CD4-positive, alpha-beta T cell (primary cell): ENCODE results near the gene RAI1. TPM values are rescaled to one million over a fixed set of nuclear protein-coding genes. Genes with fewer than 3 reads are reported as not detected.

Experiments
- ATAC-seq: fragments of 200-7000 bp; cut with Tn5 transposase; one replicate; pipeline ENCODE4 v1.10.0; 2022; ENCODE audit warnings: mild to moderate bottlenecking; ENCODE audit not compliant: poor library complexity
- CTCF ChIA-PET: fragments of 350-600 bp; sonication (Branson Sonifier 250); formaldehyde crosslinking; loops from one replicate; lab custom pipeline; 2021; ENCODE audit warnings: antibody characterized with exemption, inconsistent platforms; lab: Charles Lee
- POLR2A ChIA-PET: fragments of 350-600 bp; sonication (Branson Sonifier 250); formaldehyde crosslinking; loops from one replicate; lab custom pipeline; 2021; ENCODE audit warnings: antibody characterized with exemption, inconsistent platforms; lab: Charles Lee
- DNase-seq, 14 experiments: peaks; one replicate each; pipeline ENCODE4 v3.0.0-alpha.2; 2013 to 2020; ENCODE audit warnings: mixed read lengths in 2 of 14
- H3K27ac ChIP-seq, 2 donors: one replicate each; pipeline versions ENCODE4 v1.5.1 to v1.7.0; 2013; ENCODE audit warnings: low read length in 2 of 2, low read depth in 1 of 2, mild to moderate bottlenecking in 1 of 2
- H3K27me3 ChIP-seq, 2 experiments: 1 replicate in 1 of 2; 2 replicates in 1 of 2; pipeline versions ENCODE4 v1.6.1 to v1.7.0; 2013; ENCODE audit warnings: low read length in 2 of 2, control low read depth in 1 of 2, mild to moderate bottlenecking in 1 of 2, moderate library complexity in 1 of 2; ENCODE audit not compliant: insufficient read depth in 2 of 2, control insufficient read depth in 1 of 2
- H3K36me3 ChIP-seq: one replicate; pipeline ENCODE4 v1.6.1; 2013; ENCODE audit warnings: low read length, control low read depth; ENCODE audit not compliant: insufficient read depth
- H3K4me1 ChIP-seq: one replicate; pipeline ENCODE4 v1.6.1; 2013; ENCODE audit warnings: low read length, control low read depth; ENCODE audit not compliant: insufficient read depth
- H3K4me3 ChIP-seq: one replicate; pipeline ENCODE4 v1.5.1; 2013; ENCODE audit warnings: mild to moderate bottlenecking, low read length, moderate library complexity
- H3K9me3 ChIP-seq, 2 experiments: 1 replicate in 1 of 2; 2 replicates in 1 of 2; pipeline versions ENCODE4 v1.6.1 to v1.7.0; 2013; ENCODE audit warnings: low read length in 2 of 2, mild to moderate bottlenecking in 2 of 2, control low read depth in 1 of 2, moderate library complexity in 1 of 2; ENCODE audit not compliant: control insufficient read depth in 1 of 2, insufficient read depth in 1 of 2
- H3K27ac Mint-ChIP-seq: one replicate; pipeline ENCODE4 v1.8.0; 2020; ENCODE audit warnings: mixed read lengths
- H3K27me3 Mint-ChIP-seq: one replicate; pipeline ENCODE4 v1.8.0; 2021; ENCODE audit warnings: mixed read lengths
- H3K36me3 Mint-ChIP-seq: one replicate; pipeline ENCODE4 v1.8.0; 2021; ENCODE audit warnings: low read depth, mixed read lengths
- H3K4me1 Mint-ChIP-seq: one replicate; pipeline ENCODE4 v1.8.0; 2021; ENCODE audit warnings: low read depth, mixed read lengths
- H3K4me3 Mint-ChIP-seq: one replicate; pipeline ENCODE4 v1.8.0; 2020; ENCODE audit warnings: mild to moderate bottlenecking, mixed read lengths
- H3K9me3 Mint-ChIP-seq: one replicate; pipeline ENCODE4 v1.8.0; 2020; ENCODE audit warnings: mixed read lengths
- CTCF ChIP-seq: fragments of 200-600 bp; IDR thresholded peaks from one replicate; pipeline ENCODE4 v1.8.0; 2022; ENCODE audit warnings: antibody characterized with exemption, mild to moderate bottlenecking
- intact Hi-C, 2 experiments: fragments of 100-400 bp; cut with DNase I in 1 of 2; cut with micrococcal nuclease in 1 of 2; formaldehyde crosslinking; loops; one replicate each; pipeline versions ENCODE4 v1.15.1 to v1.9.0; 2023 to 2025; cut with DNase I, micrococcal nuclease
- total RNA-seq, 174 experiments: library from RNA in 2 of 174; stranded (reverse) in 2 of 174; gene quantifications; one replicate each; pipeline ENCODE4 v1.2.3 and lab custom pipeline; 2021 to 2026

Gene RAI1
- total RNA-seq, 2 experiments from 2014 or later: 19.3 to 25.2 TPM

GRCh38 chr17:17846645-17847044 lies 165.4 kb downstream of the RAI1 start:
- no peaks in the 10 kb centered on the region for H3K27me3 Mint-ChIP-seq
- intact Hi-C loops: no loop called here
- H3K36me3 Mint-ChIP-seq: peaks cover 4% of the 10 kb centered on the region
- H3K4me3 ChIP-seq: no peak overlapping the region
- peak overlapping the region; percentile 51 for H3K27ac Mint-ChIP-seq
- CTCF ChIA-PET: no interaction called here
- peaks cover 45% of the 10 kb centered on the region for H3K4me1 Mint-ChIP-seq
- H3K27ac ChIP-seq: no peak overlapping the region
- no peak overlapping the region for H3K4me3 Mint-ChIP-seq
- H3K36me3 ChIP-seq: peaks cover 9% of the 10 kb centered on the region
- POLR2A ChIA-PET: no interaction called here
- no peak for DNase-seq
- H3K4me1 ChIP-seq: peaks cover 49% of the 10 kb centered on the region
- no peak for TF ChIP-seq CTCF
- no peaks in the 10 kb centered on the region for H3K9me3 ChIP-seq
- H3K27me3 ChIP-seq: no peaks in the 10 kb centered on the region
- H3K9me3 Mint-ChIP-seq: no peaks in the 10 kb centered on the region
- no peak for ATAC-seq

GRCh38 chr17:17847118-17847689 lies 165.9 kb downstream of the RAI1 start:
- Histone ChIP-seq H3K9me3 (no peaks in the 10 kb centered on the region), H3K27me3 (no peaks in the 10 kb centered on the region), H3K4me3 (no peak overlapping the region), H3K36me3 (peaks cover 9% of the 10 kb centered on the region), H3K27ac (no peak overlapping the region), H3K4me1 (peaks cover 54% of the 10 kb centered on the region)
- Mint-ChIP-seq H3K36me3 (peaks cover 4% of the 10 kb centered on the region), H3K4me3 (peak overlapping the region; percentile 25), H3K9me3 (no peaks in the 10 kb centered on the region), H3K27me3 (no peaks in the 10 kb centered on the region), H3K27ac (peak overlapping the region; percentile 99), H3K4me1 (peaks cover 50% of the 10 kb centered on the region)
- ChIA-PET POLR2A (interaction anchor here (4.5 kb wide), 1 partner anchor 12 kb away, joined by 71 read pairs; the partner anchor contains the start of gene SREBF1), CTCF (no interaction called here)
- intact Hi-C loops: no loop called here
- ATAC-seq: no peak
- no peak for TF ChIP-seq CTCF
- DNase-seq: no peak

- Histone ChIP-seq H3K9me3 (no peaks in the 10 kb centered on the region), H3K36me3 (peaks cover 9% of the 10 kb centered on the region), H3K4me3 (no peak overlapping the region), H3K27ac (peak overlapping the region; percentile 30 to 83), H3K27me3 (no peaks in the 10 kb centered on the region), H3K4me1 (peaks cover 56% of the 10 kb centered on the region)
- Mint-ChIP-seq H3K27me3 (no peaks in the 10 kb centered on the region), H3K9me3 (no peaks in the 10 kb centered on the region), H3K4me3 (peak overlapping the region; percentile 25), H3K36me3 (peaks cover 4% of the 10 kb centered on the region), H3K4me1 (peaks cover 52% of the 10 kb centered on the region), H3K27ac (peak overlapping the region; percentile 99)
- ATAC-seq: no peak
- ChIA-PET POLR2A (interaction anchor here (4.5 kb wide), 1 partner anchor 13 kb away, joined by 71 read pairs; the partner anchor contains the start of gene SREBF1), CTCF (no interaction called here)
- no peak for TF ChIP-seq CTCF
- intact Hi-C loops: no loop called here
- DNase-seq: no peak
These were observed 166.5 kb downstream of the RAI1 start for GRCh38 chr17:17847726-17848125.
